Activated CD8-positive, alpha-beta memory T cell treated with anti-CD3 and anti-CD28 coated beads, Interleukin-2, amount 10 ng/mL, durations not matched to agents 7 days and 5 days (primary cell): ENCODE results near the gene ARHGAP10. TPM values are rescaled to one million over a fixed set of nuclear protein-coding genes. Genes with fewer than 3 reads are reported as not detected.

Experiments used
- ATAC-seq: fragments of 150-1000 bp; cut with Tn5 transposase; one replicate; pipeline ENCODE4 v1.10.0; 2021; ENCODE audit warnings: moderate library complexity
- CTCF ChIA-PET: fragments of 350-600 bp; sonication (Branson Sonifier 250); formaldehyde crosslinking; loops from one replicate; lab custom pipeline; 2021; ENCODE audit warnings: antibody characterized with exemption; lab: Charles Lee
- DNase-seq: peaks from one replicate; pipeline ENCODE4 v3.0.0-alpha.2; 2020
- H3K27ac Mint-ChIP-seq: one replicate; pipeline ENCODE4 v1.8.0; 2021; ENCODE audit warnings: mild to moderate bottlenecking, mixed read lengths
- H3K27me3 Mint-ChIP-seq: one replicate; pipeline ENCODE4 v1.8.0; 2021; ENCODE audit warnings: mixed read lengths
- H3K36me3 Mint-ChIP-seq: one replicate; pipeline ENCODE4 v1.8.0; 2021; ENCODE audit warnings: mild to moderate bottlenecking, mixed read lengths
- H3K4me1 Mint-ChIP-seq: one replicate; pipeline ENCODE4 v1.8.0; 2021; ENCODE audit warnings: mixed read lengths
- H3K4me3 Mint-ChIP-seq: one replicate; pipeline ENCODE4 v1.8.0; 2021; ENCODE audit warnings: mild to moderate bottlenecking, moderate library complexity, mixed read lengths
- H3K9me3 Mint-ChIP-seq: one replicate; pipeline ENCODE4 v1.8.0; 2022; ENCODE audit warnings: low read depth, mixed read lengths
- total RNA-seq, 2 experiments: library from RNA; stranded (reverse); gene quantifications; one replicate each; pipeline ENCODE4 v1.2.3, GENCODE V29; 2021

Gene ARHGAP10
- total RNA-seq, 2 experiments from 2014 or later = 12.1 to 18.8 TPM

- Mint-ChIP-seq H3K9me3 (no peaks in the 10 kb centered on the region), H3K36me3 (no peaks in the 10 kb centered on the region), H3K27ac (no peak overlapping the region), H3K27me3 (no peaks in the 10 kb centered on the region), H3K4me3 (no peak overlapping the region), H3K4me1 (peaks cover 31% of the 10 kb centered on the region)
- CTCF ChIA-PET = interaction anchor here (1.0 to 1.1 kb wide), 2 partner anchors 9 to 15 kb away, joined by 3 read pairs; no protein-coding TSS in a partner anchor
- no peak for ATAC-seq
- DNase-seq = no peak
These were observed 47.6 kb downstream of the ARHGAP10 start for GRCh38 chr4:147779451-147779850.

GRCh38 chr4:147780137-147780777 is 48.4 kb downstream of the ARHGAP10 start:
- CTCF ChIA-PET = interaction anchor here (1.0 to 3.3 kb wide), 2 partner anchors 16 to 87 kb away, joined by 3 to 9 read pairs; no protein-coding TSS in a partner anchor
- Mint-ChIP-seq H3K4me3 (no peak overlapping the region), H3K27ac (no peak overlapping the region), H3K36me3 (no peaks in the 10 kb centered on the region), H3K27me3 (no peaks in the 10 kb centered on the region), H3K9me3 (no peaks in the 10 kb centered on the region), H3K4me1 (peaks cover 34% of the 10 kb centered on the region)
- ATAC-seq = no peak
- DNase-seq = no peak

DNA sequence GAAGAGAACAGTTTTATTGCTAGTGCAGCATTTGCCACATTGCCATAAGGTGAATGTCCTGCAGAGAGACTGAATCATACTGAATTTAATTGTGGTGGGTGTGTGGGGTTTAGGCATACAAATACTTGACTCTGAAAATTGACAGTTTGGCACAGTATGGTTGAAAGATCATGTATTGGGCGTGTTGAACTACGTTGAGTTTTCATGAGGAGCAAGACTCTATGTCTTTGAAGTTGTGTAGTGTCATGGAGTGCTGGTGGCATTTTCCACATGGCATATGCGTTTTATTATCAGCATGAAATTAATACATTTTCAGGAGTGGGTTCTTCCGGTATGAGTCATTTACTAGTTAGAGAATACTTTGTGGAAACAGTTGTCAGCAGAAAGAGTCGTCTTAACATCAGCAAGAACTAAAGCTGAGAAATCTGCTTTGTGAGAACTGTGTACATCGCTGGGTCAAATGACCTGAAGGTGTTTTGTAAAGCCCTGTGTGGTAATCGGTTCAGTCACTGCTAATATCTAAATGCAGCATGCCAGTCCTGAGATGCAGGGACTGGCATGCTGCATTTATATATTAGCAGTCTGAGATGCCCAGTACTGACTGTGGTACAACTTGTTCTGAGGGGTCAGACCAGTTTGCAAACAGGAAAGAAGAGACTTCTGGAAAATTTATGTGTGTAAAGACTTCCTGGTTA is 50.3 kb downstream of the ARHGAP10 start:
- DNase-seq = no peak
- peaks cover 53% of the 10 kb centered on the region for H3K4me1 Mint-ChIP-seq
- CTCF ChIA-PET = interaction anchor here (0.7 to 3.3 kb wide), 2 partner anchors 85 to 187 kb away, joined by 4 to 9 read pairs; no protein-coding TSS in a partner anchor
- H3K36me3 Mint-ChIP-seq = no peaks in the 10 kb centered on the region
- no peaks in the 10 kb centered on the region for H3K9me3 Mint-ChIP-seq
- no peak overlapping the region for H3K4me3 Mint-ChIP-seq
- ATAC-seq = peak; percentile 63
- no peak overlapping the region for H3K27ac Mint-ChIP-seq
- H3K27me3 Mint-ChIP-seq = no peaks in the 10 kb centered on the region

- H3K27ac Mint-ChIP-seq = no peak overlapping the region
- no peak for DNase-seq
- no peaks in the 10 kb centered on the region for H3K27me3 Mint-ChIP-seq
- H3K4me3 Mint-ChIP-seq = no peak overlapping the region
- peaks cover 37% of the 10 kb centered on the region for H3K4me1 Mint-ChIP-seq
- H3K36me3 Mint-ChIP-seq = no peaks in the 10 kb centered on the region
- ATAC-seq = no peak
- CTCF ChIA-PET = interaction anchor here (0.8 to 2.0 kb wide), 2 partner anchors 53 to 82 kb away, joined by 3 to 15 read pairs; no protein-coding TSS in a partner anchor
- H3K9me3 Mint-ChIP-seq = no peaks in the 10 kb centered on the region
These were observed 53.2 kb downstream of the ARHGAP10 start for GRCh38 chr4:147785129-147785528.

GRCh38 chr4:147786031-147786430 is 54.1 kb downstream of the ARHGAP10 start:
- Mint-ChIP-seq H3K27ac (no peak overlapping the region), H3K4me1 (peaks cover 31% of the 10 kb centered on the region), H3K9me3 (no peaks in the 10 kb centered on the region), H3K4me3 (no peak overlapping the region), H3K36me3 (no peaks in the 10 kb centered on the region), H3K27me3 (no peaks in the 10 kb centered on the region)
- CTCF ChIA-PET = interaction anchor here (2.0 kb wide), 1 partner anchor 82 kb away, joined by 15 read pairs; no protein-coding TSS in a partner anchor
- ATAC-seq (no peak), DNase-seq (no peak)

GRCh38 chr4:147786531-147786930 is 54.6 kb downstream of the ARHGAP10 start:
- H3K4me3 Mint-ChIP-seq = no peak overlapping the region
- no peaks in the 10 kb centered on the region for H3K36me3 Mint-ChIP-seq
- H3K4me1 Mint-ChIP-seq = peaks cover 31% of the 10 kb centered on the region
- H3K27ac Mint-ChIP-seq = no peak overlapping the region
- no peaks in the 10 kb centered on the region for H3K9me3 Mint-ChIP-seq
- ATAC-seq (no peak), DNase-seq (no peak)
- CTCF ChIA-PET = interaction anchor here (2.0 kb wide), 1 partner anchor 81 kb away, joined by 15 read pairs; no protein-coding TSS in a partner anchor
- no peaks in the 10 kb centered on the region for H3K27me3 Mint-ChIP-seq

DNA sequence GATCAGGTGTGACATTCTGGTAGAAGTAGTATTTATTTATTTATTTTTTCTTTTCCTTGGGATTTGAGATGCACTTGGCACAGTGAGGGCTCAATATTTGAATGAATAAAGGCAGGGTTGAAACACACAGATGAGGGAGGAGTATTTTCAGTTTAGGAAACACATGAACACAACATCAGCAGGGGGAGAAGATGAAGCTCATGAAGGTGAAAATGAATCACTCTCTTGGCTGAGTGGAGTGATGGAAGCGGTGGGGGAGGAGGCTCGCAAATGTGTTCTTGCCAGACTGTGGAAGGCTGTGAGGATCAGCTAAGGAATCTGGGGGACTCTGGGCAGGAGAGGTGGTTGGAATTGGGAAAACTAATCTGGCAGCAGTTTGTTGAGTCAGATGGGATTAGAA is 55.3 kb downstream of the ARHGAP10 start:
- peaks cover 31% of the 10 kb centered on the region for H3K4me1 Mint-ChIP-seq
- no peak overlapping the region for H3K4me3 Mint-ChIP-seq
- CTCF ChIA-PET = no interaction called here
- DNase-seq (no peak), ATAC-seq (no peak)
- no peak overlapping the region for H3K27ac Mint-ChIP-seq
- H3K36me3 Mint-ChIP-seq = no peaks in the 10 kb centered on the region
- H3K27me3 Mint-ChIP-seq = no peaks in the 10 kb centered on the region
- no peaks in the 10 kb centered on the region for H3K9me3 Mint-ChIP-seq

- H3K27me3 Mint-ChIP-seq = no peaks in the 10 kb centered on the region
- no peak overlapping the region for H3K27ac Mint-ChIP-seq
- CTCF ChIA-PET = interaction anchor here (0.9 to 1.9 kb wide), 4 partner anchors 10 to 155 kb away, joined by 3 to 4 read pairs (median 4); partner anchors contain the start of gene ARHGAP10
- DNase-seq = no peak
- no peaks in the 10 kb centered on the region for H3K36me3 Mint-ChIP-seq
- no peak overlapping the region for H3K4me3 Mint-ChIP-seq
- no peaks in the 10 kb centered on the region for H3K9me3 Mint-ChIP-seq
- H3K4me1 Mint-ChIP-seq = peaks cover 44% of the 10 kb centered on the region
- no peak for ATAC-seq
These were observed 56.9 kb downstream of the ARHGAP10 start for GRCh38 chr4:147788791-147789190.

DNA sequence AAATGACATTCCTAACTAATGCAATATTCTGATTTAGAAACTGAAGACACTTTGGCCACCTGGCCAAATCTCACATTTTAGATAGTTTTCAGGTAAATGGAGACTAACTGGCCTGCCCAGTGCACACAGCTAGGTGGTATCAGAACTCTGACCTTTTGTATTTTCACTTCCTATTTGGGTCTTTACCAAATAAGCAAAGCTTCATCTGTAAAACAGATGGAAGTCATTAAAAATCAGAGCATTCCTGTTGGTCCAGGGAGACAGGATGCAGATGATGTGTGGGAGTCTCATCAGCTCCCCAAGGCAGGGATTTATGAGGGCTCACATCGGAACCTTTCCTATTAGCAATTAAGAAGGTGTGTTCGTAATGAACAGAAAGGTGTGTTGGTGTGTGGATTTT is 57.7 kb downstream of the ARHGAP10 start:
- Mint-ChIP-seq H3K27me3 (no peaks in the 10 kb centered on the region), H3K4me1 (peaks cover 52% of the 10 kb centered on the region), H3K36me3 (no peaks in the 10 kb centered on the region), H3K27ac (no peak overlapping the region), H3K9me3 (no peaks in the 10 kb centered on the region), H3K4me3 (no peak overlapping the region)
- ATAC-seq (no peak), DNase-seq (no peak)
- CTCF ChIA-PET = interaction anchor here (0.6 to 1.9 kb wide), 4 partner anchors 58 to 419 kb away, joined by 3 to 4 read pairs (median 3); partner anchors contain the start of gene ARHGAP10

GRCh38 chr4:147790412-147790811 is 58.5 kb downstream of the ARHGAP10 start:
- Mint-ChIP-seq H3K9me3 (no peaks in the 10 kb centered on the region), H3K27ac (no peak overlapping the region), H3K4me3 (no peak overlapping the region), H3K4me1 (peaks cover 55% of the 10 kb centered on the region), H3K36me3 (no peaks in the 10 kb centered on the region), H3K27me3 (no peaks in the 10 kb centered on the region)
- ATAC-seq = no peak
- CTCF ChIA-PET = interaction anchor here (0.6 kb wide), 2 partner anchors 82 to 418 kb away, joined by 3 read pairs; no protein-coding TSS in a partner anchor
- DNase-seq = no peak

GRCh38 chr4:147791341-147791740 is 59.5 kb downstream of the ARHGAP10 start:
- DNase-seq (no peak), ATAC-seq (no peak)
- Mint-ChIP-seq H3K27ac (no peak overlapping the region), H3K4me3 (no peak overlapping the region), H3K9me3 (no peaks in the 10 kb centered on the region), H3K27me3 (no peaks in the 10 kb centered on the region), H3K36me3 (no peaks in the 10 kb centered on the region), H3K4me1 (peaks cover 47% of the 10 kb centered on the region)
- CTCF ChIA-PET = interaction anchor here (1.5 to 1.6 kb wide), 2 partner anchors 59 to 74 kb away, joined by 3 read pairs; partner anchors contain the start of gene ARHGAP10

DNA sequence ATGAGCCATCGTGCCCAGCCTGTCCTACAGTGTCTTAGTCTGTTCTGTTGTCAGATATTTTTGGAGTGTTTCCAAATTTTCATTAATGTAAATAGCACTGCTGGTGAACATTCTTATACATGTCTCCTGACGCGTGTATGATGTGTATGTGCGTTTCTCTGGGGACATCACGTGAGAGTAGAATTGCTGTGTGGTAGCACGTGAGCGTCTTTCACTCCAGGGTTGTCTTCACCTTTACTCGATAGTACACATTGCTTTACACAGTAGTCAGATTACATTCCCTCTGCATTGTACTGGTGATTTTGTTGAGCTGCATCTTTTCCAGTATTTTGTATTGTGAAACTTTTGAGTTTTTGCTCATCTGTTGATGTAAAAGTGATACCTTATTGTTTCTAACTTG is 60.0 kb downstream of the ARHGAP10 start:
- Mint-ChIP-seq H3K36me3 (peaks cover 2% of the 10 kb centered on the region), H3K9me3 (no peaks in the 10 kb centered on the region), H3K27me3 (no peaks in the 10 kb centered on the region), H3K27ac (no peak overlapping the region), H3K4me1 (peaks cover 44% of the 10 kb centered on the region), H3K4me3 (no peak overlapping the region)
- CTCF ChIA-PET = interaction anchor here (1.1 to 1.6 kb wide), 3 partner anchors 30 to 74 kb away, joined by 3 read pairs; partner anchors contain the start of gene ARHGAP10
- ATAC-seq (no peak), DNase-seq (no peak)

- H3K4me1 Mint-ChIP-seq = peaks cover 51% of the 10 kb centered on the region
- peaks cover 3% of the 10 kb centered on the region for H3K27me3 Mint-ChIP-seq
- no peaks in the 10 kb centered on the region for H3K9me3 Mint-ChIP-seq
- H3K27ac Mint-ChIP-seq = peak overlapping the region; percentile 85
- peak overlapping the region; percentile 14 for H3K4me3 Mint-ChIP-seq
- CTCF ChIA-PET = interaction anchor here (1.4 to 3.3 kb wide), 3 partner anchors 11 to 73 kb away, joined by 3 to 16 read pairs (median 4); no protein-coding TSS in a partner anchor
- peaks cover 13% of the 10 kb centered on the region for H3K36me3 Mint-ChIP-seq
- ATAC-seq (peak; percentile 73), DNase-seq (peak; percentile 61)
These were observed 61.9 kb downstream of the ARHGAP10 start for GRCh38 chr4:147793569-147794313.
